ENCODE data around the gene RBP5.

The RBP5 gene

DNA sequence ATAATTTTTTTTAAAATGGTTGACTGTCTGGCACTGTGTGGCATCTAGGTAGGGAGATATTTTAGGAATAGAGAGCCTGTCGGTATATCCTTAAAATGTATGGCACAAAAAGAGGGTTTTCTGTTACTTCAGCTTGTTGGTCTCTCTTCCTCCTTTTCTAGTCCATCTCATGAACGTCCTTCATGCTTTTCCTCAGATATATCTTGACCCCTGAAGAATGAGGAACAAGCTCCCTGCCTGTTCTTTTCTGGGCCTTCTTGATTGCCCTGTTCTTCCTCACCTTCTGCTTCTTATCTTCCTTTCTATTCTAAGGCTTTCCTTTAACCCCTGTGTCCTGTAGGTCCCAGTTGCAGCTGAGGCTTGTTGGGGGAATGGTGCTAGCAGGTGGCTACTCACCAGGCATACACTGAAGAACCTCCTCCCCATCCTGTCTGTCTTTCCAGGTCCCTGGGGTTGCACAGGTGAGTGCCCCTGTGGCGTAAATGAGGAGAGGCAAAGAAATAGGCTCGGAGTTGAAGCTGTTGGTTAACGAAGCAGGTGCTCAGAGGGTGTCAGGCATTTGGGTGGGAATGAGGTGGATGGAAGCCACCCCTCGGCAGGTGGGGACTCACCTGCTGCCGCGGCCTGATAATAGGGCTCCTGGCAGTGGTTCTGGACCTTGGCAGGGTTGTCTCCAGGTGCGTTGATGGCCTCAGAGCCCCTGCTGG, 29.2 kb downstream of the RBP5 start:
- DNase-seq = no peak

DNA sequence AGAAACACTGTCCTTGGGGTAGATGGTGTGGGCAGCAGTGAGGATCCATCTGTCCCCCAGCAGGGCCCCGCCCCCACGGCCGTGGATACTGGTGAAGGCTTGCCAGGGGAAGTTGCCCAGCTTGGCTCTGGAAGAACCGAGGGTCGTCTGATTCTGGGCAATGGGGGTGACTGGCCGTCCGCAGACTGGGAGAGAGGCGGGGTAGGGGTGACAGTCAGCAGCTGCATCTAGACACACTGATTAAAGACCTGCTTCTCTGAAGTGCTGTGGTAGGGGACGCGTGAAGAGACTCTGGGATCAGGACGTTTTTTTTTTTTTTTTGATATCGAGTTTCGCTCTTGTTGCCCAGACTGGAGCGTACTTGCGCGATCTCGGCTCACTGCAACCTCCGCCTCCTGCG, 31.7 kb downstream of the RBP5 start:
- no peak for DNase-seq

DNA sequence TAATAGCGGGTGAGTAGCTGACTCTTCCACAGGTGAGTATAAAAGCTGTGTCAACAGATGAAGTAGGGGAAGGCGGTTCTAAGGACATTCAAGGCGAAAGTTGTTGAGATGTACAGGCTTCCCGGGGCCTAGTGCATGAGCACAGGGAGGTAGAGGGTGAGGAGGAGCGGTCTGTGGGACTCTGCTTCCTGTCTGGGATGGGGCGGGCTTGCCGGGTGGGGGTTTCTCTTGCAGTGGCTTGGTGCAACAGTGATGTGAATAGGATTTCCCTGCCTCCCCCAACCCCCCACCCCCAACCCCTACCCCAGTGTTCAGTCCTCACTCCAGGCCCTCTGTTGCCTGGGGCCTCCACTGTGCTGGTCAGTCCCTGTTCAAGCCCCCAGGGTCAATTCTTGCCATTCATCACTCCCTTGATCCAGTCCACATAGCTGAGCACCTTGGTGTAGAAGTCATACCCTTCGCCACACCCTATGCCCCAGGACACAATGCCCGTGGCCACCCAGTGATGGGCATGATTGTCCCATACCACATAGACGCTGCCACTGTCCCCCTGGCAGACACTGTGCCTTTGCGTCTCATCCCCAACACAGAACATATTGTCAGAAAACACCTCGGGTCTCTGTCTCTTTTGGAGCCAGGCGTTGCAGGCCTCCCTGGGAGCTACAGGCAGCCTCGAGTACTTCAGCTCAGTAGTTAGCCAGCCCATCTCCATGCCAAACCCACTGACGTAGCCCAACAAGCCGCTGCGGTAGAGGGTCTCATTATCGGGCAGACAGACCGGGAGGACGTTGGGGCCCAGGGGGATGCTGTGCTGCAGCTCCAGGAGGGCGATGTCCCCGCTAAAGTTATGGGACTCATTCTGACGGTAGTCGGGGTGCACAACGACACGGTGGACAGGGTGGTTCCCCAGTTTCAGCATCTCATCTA, 32.4 kb downstream of the RBP5 start:
- DNase-seq = no peak

DNA sequence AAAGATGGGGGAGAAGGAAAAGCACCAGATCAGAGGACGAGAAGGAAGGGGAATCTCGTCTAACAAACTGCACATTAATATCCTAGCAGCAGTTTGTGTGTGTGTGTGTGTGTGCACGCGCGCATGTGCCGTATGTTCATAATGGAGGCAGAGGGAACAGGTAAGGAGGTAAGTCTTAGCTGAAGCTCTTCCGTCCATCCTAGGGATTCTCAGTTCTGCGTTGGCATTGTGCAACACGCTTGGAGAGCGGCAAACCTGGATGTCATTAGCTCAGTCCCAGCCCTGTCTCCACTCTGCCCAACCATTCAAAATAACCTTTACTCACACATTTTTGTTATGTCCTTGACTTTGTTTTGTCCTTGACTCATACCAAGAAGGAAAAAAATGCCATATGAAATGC, 34.8 kb downstream of the RBP5 start:
- no peak for DNase-seq

DNA sequence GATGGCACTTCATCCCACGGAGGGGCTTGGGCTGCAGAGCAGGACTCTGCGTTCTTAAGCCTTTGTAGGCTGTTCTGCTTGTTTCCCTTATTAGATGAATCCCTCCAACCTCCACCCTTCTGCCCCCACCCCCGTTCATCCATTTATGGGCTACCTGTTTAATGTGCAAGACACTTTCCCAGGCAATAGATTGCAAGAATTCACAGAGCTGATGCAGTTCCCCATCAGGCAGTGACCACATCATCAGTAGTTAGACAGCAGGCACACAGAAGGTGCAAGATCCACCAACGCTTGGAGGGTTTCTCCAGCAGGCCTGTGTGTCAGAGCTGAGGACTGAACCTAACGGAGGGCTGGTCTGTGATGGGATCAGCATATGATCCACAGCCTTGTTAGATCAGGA, 35.2 kb downstream of the RBP5 start:
- DNase-seq = no peak

DNA sequence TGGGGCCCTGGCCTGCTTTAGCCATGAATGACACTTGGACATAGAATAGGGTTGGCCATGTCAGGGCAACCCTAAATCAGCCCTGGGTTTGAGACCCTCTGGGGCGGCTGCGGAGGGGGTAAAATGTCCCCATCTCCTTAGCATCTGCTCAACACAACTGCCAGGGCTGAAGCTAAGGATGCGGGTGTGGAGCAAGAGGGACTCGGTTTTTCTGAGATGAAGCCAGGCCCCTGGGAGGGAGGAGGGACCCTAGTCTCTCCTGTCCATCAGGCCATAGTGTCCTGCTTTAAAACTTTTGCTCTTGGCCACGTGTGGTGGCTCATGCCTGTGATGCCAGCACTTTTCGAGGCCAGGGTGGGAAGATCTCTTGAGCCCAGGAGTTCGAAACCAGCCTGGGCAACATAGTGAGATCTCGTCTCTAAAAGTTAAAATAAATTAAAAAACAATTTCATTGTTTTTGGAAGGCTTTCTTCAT, 35.7 kb downstream of the RBP5 start:
- no peak for DNase-seq

- DNase-seq = no peak
Observed at GRCh38 chr12:7092229-7092985, 36.3 kb downstream of the RBP5 start, which contains the start of gene C1R. Gene C1R, minus strand, starts transcription at chr12:7092445. Its CDS starts 57 bp downstream, at chr12:7092388.

DNA sequence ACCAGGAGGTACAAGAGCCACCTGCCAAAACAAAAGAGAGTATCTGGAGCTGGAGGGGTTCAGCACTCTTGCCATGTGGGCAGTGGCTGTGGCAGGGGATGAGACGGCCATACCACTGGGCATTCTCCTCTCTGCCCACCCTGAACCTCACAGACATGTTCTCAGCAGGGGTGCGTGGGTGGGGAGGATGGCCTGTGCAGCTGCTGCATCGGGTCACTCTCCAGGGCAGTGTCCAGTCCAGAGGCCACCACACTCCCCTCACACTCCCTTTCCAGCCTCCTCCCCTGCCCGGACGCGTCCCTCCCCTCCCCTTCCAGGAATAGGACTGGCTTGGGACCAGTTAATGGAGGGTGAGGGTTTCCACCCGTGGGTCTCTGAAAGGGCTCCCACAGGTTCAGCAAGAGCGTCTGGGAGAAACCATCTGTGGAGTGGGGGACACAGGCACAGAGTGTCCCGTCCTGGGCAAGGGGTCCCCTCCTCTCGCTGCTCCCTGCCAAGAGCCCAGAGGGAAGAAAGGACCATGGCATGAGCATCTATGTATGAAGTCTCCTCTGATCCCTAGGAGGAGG, 36.9 kb downstream of the RBP5 start:
- DNase-seq = no peak

- DNase-seq = no peak
Observed at GRCh38 chr12:7091171-7091570, 37.5 kb downstream of the RBP5 start.

- no peak for DNase-seq
Observed at GRCh38 chr12:7090222-7090998, 38.3 kb downstream of the RBP5 start.

- DNase-seq = no peak
Observed at GRCh38 chr12:7089196-7089871, 39.4 kb downstream of the RBP5 start.

DNA sequence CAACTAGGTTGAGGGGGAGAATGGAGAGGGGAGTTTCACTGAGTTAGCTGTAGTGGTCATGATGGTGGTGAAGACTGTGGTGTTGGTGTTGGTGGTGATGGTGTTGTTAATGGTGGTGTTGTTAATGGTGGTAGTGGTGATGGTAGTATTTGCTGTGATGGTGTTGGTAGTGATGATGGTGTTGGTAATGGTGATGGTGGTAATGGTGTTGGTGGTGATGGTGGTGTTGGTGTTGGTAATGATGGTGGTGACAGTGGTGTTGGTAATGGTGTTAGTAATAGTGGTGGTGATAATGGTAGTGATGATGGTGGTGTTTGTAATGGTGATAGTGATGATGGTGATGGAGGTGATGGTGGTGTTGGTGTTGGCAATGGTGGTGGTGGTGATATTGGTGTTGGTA, 45.6 kb downstream of the RBP5 start:
- DNase-seq = no peak

DNA sequence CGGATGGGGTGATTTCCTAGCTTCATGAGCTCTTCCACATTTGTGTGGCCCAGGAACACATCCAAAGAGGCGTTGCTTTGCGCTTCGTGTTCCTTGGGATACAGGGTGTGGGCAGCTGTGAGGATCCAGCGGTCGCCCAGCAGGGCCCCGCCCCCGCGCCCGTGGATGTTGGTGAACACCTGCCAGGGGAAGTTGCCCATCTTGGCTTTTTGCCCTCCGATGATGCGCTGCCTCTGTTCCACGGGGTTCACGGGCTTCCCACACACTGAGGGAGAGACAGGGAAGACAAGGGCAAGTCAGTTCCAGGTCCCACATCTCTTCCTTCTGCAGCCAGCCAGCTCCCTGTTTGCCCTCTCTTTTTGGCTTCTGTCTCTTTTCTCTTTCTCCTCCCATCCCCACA, 47.7 kb downstream of the RBP5 start:
- DNase-seq = no peak

DNA sequence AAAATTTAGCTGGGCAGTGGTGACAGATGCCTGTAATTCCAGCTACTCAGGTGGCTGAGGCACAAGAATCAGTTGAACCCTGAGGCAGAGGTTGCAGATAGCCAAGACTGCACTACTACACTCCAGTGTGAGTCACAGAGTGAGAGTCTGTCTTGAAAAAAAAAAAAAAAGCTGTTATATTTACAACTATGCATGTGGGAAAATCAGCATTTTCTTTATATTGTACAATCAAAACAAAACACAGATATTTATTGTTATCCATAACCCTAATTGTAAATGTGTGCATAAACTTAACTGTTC, 48.9 kb downstream of the RBP5 start:
- no peak for DNase-seq

DNA sequence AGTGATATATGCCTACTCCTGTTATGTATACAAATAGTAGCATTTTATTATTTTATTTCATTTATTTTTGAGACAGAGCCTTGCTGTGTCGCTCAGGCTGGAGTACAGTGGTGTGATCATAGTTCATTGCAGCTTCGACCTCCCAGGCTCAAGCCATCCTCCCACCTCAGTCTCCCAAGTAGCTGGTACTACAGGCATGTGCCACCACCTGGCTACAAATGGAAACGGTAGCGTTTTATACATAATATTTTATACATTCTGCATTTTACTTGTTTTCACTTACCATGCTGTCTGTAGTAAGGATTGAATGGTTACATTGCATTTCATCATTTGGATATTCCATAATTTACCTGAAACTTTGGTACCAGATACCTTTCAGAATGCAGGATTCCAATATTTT, 50.5 kb downstream of the RBP5 start:
- no peak for DNase-seq

GRCh38 chr12:7076493-7076892, 52.2 kb downstream of the RBP5 start:
- no peak for DNase-seq

GRCh38 chr12:7075939-7076338, 52.8 kb downstream of the RBP5 start:
- DNase-seq = no peak

- DNase-seq = no peak
Observed at GRCh38 chr12:7075518-7075917, 53.2 kb downstream of the RBP5 start.

GRCh38 chr12:7073946-7074345, 54.7 kb downstream of the RBP5 start:
- no peak for DNase-seq

Measured in NCI-H446 treated with DMSO at 0.1 percent for 48 hours (cell line).